HEK293T (cell line): ENCODE data around the gene OR10G4.

ENCODE experiments used
- BHLHE40 ChIP-seq: fragments of 450-650 bp; IDR thresholded peaks from 2 replicates; pipeline ENCODE4 v1.6.1; 2016; ENCODE audit warnings: mild to moderate bottlenecking, moderate library complexity, borderline replicate concordance
- CTBP1 ChIP-seq: fragments of 450-650 bp; IDR thresholded peaks from 2 replicates; pipeline ENCODE4 v1.6.1; 2016; ENCODE audit warnings: borderline replicate concordance
- FOXA1 ChIP-seq: fragments of 450-650 bp; IDR thresholded peaks from 2 replicates; pipeline ENCODE4 v1.6.1; 2016; ENCODE audit warnings: mild to moderate bottlenecking
- FOXM1 ChIP-seq: fragments of 450-650 bp; IDR thresholded peaks from 2 replicates; pipeline ENCODE4 v1.6.1; 2017; ENCODE audit warnings: mild to moderate bottlenecking, borderline replicate concordance
- LEF1 ChIP-seq: fragments of 450-650 bp; IDR thresholded peaks from 2 replicates; pipeline ENCODE4 v1.6.1; 2017; ENCODE audit warnings: mild to moderate bottlenecking, borderline replicate concordance
- SUZ12 ChIP-seq: fragments of 450-650 bp; IDR thresholded peaks from 2 replicates; pipeline ENCODE4 v1.6.1; 2016; ENCODE audit warnings: mild to moderate bottlenecking
- TARDBP ChIP-seq: fragments of 450-650 bp; IDR thresholded peaks from 2 replicates; pipeline ENCODE4 v1.6.1; 2016

DNA sequence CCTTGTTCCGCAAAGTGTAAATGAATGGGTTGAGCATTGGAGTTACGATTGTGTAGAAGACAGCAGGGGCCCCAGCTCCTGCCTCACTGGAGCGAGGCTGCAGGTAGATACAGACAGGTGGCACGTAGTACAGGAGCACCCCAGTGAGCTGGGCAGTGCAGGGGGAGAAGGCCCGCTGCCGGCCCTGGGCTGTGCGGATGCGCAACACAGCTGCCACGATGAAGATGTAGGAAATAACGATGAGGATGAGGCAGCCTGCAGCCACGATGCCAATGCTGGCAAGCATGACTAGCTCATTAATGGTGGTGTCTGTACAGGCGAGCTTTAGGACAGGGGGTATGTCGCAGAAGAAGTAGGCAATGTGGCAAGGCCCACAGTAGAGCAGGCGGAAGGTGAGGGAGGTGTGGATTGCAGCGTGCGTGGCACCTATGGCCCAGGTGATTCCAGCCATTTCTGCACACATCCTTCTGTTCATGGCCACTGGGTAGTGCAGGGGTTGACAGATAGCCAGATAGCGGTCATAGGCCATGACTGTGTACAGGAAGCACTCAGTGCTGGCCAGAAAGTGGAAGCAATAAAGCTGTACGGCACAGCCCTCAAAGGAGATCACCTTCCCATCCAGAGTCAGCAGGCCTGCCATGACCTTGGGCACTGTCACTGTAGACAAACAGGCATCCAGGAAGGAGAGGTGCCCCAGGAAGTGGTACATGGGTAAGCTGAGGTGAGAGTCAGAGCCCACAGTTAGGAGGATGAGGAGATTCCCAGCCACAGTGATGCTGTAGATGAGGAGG, 35.8 kb upstream of the OR10G4 start:
- TF ChIP-seq SUZ12 (no peak), FOXM1 (no peak), LEF1 (no peak), FOXA1 (no peak), CTBP1 (no peak), BHLHE40 (no peak), TARDBP (no peak)
